Germinal center (tissue), 1 donor: ENCODE results near the gene MT1E.
"Not testable (repeated sequence)": the region's sequence is repeated elsewhere in the genome, so short reads cannot be mapped to it uniquely, and the experiment has no call there.

Experiments
- DNase-seq: peaks from one replicate; pipeline ENCODE4 v3.0.0; 2012; ENCODE audit warnings: mixed read lengths, low spot score

MT1E gene

GRCh38 chr16:56625140-56625942, at the start of gene MT1E:
Gene MT1E (plus strand): TSS chr16:56625781. CDS start chr16:56625852, 71 bp downstream.
- DNase-seq, result no peak

DNA sequence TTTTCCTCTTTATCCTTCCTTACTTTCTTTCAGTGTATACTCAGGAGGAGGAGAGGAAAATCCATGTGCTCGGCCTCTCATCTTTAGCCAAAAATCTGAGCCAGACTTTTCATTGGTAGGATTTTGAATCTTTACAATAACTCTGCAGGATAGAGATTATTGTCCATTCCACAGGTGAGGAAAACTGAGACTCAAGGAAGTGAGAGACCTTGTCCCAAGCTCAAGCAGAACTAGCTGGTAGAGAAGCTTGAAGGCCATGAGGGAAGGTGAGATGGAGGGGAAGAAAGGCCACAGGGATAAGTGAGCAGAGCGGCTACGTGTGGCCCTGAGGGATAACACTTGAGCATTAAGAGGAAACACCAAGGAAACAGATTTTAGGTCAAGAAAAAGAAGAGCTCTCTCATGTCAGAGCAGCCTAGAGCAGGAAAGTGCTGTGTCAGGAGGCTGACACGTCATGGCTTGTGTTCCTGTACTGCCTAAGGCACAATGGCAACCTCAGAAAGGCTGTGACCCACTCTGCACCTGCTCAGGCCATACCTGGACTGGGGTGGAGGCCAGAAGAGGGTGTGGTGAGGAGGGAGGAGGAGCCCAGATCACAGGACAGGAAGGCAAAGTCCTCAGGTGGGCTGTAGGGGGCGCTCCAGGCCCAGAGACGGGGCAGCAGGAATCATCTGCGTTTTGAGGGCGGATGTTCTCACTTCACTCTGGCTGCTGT, 48.8 kb upstream of the MT1E start:
- peak; percentile 71 for DNase-seq

- no peak for DNase-seq
Observed at GRCh38 chr16:56577300-56577625, 48.3 kb upstream of the MT1E start.

- DNase-seq, result no peak
Observed at GRCh38 chr16:56580391-56581048, 45.1 kb upstream of the MT1E start.

GRCh38 chr16:56582911-56583310, 42.7 kb upstream of the MT1E start:
- not testable (repeated sequence) for DNase-seq

DNA sequence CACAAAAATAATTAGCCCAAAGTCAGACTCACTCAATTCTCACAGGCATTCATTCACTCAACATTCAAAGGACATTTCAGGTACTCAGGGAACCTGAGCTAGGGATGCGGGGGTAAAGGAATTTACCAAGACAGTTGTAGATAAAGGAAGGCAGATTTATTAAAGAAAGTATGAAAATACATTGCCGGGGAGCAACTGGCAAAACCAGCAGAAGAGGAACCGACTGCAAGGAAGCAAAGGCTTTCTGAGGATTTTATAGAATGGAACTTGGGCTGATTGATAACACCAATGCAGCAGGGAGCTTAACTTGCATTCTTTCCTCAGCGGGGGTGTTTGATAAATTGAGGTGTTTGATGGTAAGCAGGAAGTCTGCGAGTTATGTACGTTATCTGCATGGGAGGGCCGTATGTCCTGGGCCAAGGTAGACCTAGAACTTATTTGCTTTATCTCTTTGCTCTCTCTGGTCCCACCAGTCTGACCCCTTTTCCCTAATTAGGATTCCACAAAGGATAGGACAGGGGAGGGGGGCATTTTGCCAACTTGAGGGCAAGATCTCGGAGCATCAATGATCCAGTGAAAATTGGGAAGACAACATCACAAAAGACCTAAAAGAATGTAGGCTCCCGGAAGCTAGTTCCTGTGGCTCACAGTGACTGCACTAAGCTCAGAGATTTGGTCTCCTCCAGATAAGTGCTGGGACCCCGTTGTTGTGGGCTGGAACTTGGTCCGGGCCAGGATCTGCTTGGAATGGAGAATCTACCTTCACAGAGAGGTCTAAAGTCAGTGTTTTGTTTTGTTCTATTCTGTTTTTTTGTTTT, 42.0 kb upstream of the MT1E start:
- no peak for DNase-seq

DNA sequence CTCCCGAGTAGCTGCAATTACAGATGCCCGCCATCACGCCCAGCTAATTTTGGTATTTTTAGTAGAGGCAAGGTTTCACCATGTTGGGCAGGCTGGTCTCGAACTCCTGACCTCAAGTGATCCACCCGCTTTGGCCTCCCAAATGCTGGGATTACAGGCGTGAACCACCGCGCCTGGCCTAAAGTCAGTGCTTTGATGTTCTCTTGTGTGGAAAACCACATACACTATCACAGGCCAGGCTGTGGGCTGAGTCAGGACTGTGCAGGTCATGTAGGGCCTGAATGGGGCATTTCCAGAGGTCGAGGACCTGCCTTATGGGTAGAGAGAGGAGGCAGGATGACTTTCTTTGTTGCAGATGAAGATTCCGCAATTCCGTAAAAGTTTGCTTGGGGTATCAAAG, 41.3 kb upstream of the MT1E start:
- DNase-seq, result no peak

DNA sequence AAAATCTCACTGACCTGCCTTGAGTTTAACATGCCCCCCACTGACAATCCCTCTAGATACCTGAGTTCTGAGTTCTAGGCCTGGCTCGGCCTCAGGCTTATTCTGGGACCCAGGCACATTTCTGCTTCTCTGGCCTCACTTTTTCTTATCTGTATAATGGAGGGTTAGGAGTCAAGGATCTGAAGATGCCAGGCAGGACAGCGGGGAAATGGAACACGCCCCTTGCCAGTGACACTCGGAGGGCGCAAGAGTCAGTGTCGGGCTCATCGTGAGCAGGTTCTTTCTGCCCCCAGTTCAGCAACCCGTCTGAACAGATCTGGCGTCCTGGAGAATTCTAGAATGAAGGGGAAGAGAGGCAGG, 36.8 kb upstream of the MT1E start:
- DNase-seq, result no peak

GRCh38 chr16:56589141-56590039, 36.2 kb upstream of the MT1E start, which contains the start of gene MT3:
Gene MT3 (plus strand): TSS chr16:56589528. CDS start chr16:56589591, 63 bp downstream.
- no peak for DNase-seq

DNA sequence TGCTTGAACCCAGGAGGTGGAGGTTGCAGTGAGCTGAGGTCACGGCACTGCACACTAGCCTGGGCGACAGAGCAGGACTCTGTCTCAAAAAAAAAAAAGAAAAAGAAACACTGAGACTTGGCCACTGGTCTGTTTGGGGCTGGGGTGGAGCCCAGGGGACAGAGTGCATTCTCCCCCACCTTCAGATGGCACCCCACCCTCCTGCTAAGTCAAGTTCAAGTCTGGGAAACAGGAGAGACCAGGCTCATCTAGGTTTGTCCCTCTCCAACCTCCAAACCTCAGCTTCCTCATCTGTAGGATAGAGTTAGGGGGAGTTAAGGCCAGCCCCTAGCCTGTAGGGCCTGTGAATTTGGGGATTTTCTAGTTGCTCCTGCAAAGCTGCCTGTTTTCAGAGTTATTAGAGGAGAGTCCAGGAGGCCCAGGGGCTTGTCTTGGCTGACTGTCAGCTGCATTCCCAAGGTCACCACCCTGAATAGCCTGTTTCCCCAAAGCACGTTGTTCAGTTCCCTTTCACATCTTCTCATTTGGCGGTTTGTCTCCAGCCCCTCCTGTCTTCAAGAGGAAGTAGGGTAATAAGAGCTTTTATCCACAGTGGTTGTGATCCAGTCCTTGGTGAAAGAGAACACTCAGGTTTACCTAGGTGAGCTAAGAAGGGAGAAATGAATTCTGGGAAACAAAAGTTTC, 34.1 kb upstream of the MT1E start:
- no peak for DNase-seq

- DNase-seq, result no peak
Observed at GRCh38 chr16:56593573-56594291, 31.8 kb upstream of the MT1E start.

GRCh38 chr16:56594292-56594619, 31.3 kb upstream of the MT1E start:
- no peak for DNase-seq

- peak; percentile 46 for DNase-seq
Observed at GRCh38 chr16:56600398-56600999, 25.1 kb upstream of the MT1E start.

DNA sequence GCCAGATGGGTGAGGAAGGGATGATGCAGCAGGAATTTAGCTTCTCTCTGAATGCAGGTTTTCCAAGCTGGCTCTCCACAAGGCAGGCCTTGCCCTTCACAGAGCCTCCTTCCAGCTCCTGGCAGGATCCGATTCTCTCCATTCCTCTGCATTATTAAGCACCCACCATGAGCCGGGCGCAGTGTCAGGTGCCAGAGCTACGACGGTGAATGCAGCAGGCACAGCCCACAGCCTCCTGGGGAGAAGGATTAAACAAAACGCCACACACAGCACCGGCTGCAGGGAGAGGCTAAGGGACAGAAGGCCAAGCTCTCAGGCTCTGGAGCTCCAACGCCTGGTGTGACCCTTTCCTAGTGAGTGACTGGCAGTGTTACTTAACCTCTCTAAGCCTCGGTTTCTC, 24.3 kb upstream of the MT1E start:
- no peak for DNase-seq

DNA sequence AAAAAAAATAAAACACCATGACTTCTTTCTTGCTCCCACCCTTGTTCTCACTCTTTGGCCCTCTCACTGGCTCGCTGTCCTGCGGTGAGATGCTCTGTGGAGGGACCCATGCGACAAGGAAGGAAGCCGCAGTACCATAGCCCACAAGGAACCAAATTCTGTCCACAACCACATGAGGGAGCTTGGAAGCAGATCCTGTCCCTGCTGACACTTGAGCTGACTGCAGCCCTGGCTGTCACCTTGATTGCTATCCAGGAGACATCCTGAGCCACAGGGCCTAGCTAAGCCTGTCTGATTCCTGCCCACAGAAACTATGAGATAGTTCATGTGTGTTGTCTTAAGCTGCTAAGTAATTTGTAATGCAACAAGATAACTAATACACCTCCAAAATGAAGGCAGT, 22.0 kb upstream of the MT1E start:
- no peak for DNase-seq

DNA sequence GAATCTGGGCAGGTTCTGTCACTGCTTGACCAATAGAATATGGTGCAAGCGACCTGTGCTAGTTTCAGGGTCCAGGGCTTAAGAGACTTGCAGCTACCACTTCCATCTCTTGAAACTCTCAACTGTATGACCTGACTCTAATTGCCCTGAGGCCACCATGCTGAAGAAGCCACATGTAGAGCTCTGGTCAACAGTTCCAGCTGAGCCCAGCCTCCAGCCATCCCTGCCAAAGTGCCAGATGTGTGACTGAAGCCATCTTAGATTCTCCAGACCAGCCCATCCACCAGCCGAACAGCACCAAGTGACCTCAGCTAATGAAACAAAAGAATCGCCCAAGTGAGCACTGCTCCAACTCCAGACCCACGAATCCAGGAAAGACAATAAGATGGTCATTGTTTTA, 20.6 kb upstream of the MT1E start:
- no peak for DNase-seq

DNA sequence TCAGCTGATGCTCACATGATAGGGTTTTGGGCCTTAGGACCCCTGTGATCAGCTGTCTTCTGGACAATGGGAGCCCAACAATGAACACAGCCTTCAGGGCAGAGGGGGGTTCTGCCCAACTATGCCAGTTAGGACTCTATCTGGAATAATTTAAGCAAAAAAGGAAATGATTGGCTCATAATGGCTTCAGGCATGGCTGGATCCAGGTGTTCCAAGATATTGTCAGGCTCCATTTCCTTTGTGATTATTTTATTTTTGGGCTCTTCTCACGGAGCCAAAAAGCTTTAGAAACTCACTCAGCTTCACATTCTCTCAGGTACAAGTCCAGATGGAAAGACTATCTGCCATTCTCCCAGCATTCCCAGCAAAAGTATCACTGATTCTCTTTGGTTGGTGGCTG, 20.1 kb upstream of the MT1E start:
- DNase-seq, result no peak

DNA sequence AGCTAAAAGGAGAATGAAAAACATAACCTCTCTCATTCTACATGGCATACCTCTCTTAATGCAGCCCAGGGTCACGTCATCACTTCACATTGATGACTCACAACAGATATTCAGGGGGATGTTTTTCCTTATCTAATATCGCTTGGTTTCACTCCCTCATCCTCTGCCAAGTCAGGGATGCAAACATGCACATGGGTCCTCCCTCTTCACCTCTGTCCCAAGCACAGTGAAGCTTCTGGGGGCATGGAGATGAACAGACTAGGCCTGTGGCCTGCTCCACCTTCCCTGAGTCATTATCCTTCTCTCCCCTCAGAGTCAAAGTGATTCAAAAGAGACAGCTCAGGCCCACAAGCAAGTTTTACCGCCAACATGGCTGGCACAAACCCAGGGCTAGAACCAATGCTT, 19.5 kb upstream of the MT1E start:
- DNase-seq, result no peak

DNA sequence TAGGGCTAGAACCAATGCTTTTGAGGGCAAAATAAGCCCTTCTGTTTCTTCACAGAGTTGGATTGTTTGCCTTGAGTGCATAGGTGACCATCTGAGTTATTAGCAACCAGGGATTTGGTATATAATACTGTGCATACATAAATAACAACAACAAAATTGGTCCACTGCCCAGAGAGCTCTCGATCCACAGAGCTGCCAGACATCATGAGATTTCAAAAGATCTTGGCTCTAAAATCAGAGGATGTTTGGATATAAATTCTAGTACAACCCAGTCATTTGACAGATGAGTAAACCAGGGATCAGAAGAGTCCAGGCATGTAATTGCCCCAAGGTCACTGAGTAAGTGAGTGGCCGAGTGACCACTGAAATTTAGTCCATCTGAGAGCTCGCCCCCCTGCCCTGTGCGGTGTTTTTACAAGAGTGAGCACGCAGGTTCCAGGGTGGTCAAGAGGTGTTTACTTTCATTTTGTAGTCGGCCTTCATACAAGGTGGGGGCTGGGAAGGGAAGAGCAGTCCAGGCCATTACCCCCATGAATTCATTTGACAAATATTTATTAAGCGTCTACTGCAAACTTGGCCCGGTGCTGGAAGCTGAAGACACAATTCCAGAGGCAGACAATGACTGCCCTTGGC, 19.0 kb upstream of the MT1E start:
- no peak for DNase-seq
